GM20431 (cell line): ENCODE results near the gene NPAS1.

Source experiments
- in situ Hi-C: fragments of 300-500 bp; cut with MseI, MboI; formaldehyde crosslinking; loops from one replicate; pipeline ENCODE4 v1.15.0; 2020; ENCODE audit warnings: low sequenced_read_pairs; ENCODE audit not compliant: unreplicated experiment

NPAS1 gene

GRCh38 chr19:47010549-47010948 lies 9.1 kb upstream of the NPAS1 start:
- in situ Hi-C loops = loop anchor here (10.0 kb wide), 1 partner anchor 114 kb away; no protein-coding TSS in a partner anchor

- in situ Hi-C loops = loop anchor here (10.0 kb wide), 1 partner anchor 112 kb away; no protein-coding TSS in a partner anchor
These were observed 7.0 kb upstream of the NPAS1 start for GRCh38 chr19:47012617-47013016.

GRCh38 chr19:47013041-47013517 lies 6.6 kb upstream of the NPAS1 start:
- in situ Hi-C loops = loop anchor here (10.0 kb wide), 1 partner anchor 112 kb away; no protein-coding TSS in a partner anchor

- in situ Hi-C loops = loop anchor here (10.0 kb wide), 1 partner anchor 106 kb away; no protein-coding TSS in a partner anchor
These were observed 714 bp upstream of the NPAS1 start for GRCh38 chr19:47018923-47019322.

GRCh38 chr19:47020132-47020805 lies 632 bp downstream of the NPAS1 start:
- in situ Hi-C loops = no loop called here

- in situ Hi-C loops = no loop called here
These were observed 1.4 kb downstream of the NPAS1 start for GRCh38 chr19:47020992-47021496.

GRCh38 chr19:47021536-47022139 lies 2.0 kb downstream of the NPAS1 start:
- in situ Hi-C loops = no loop called here

GRCh38 chr19:47022140-47022536 lies 2.5 kb downstream of the NPAS1 start:
- in situ Hi-C loops = no loop called here

- in situ Hi-C loops = no loop called here
These were observed 3.2 kb downstream of the NPAS1 start for GRCh38 chr19:47022541-47023447.

GRCh38 chr19:47023448-47023794 lies 3.8 kb downstream of the NPAS1 start:
- in situ Hi-C loops = no loop called here

- in situ Hi-C loops = no loop called here
These were observed 4.9 kb downstream of the NPAS1 start for GRCh38 chr19:47024502-47024901.

GRCh38 chr19:47026156-47026555 lies 6.5 kb downstream of the NPAS1 start:
- in situ Hi-C loops = no loop called here

GRCh38 chr19:47026889-47027288 lies 7.3 kb downstream of the NPAS1 start:
- in situ Hi-C loops = no loop called here

- in situ Hi-C loops = no loop called here
These were observed 8.0 kb downstream of the NPAS1 start for GRCh38 chr19:47027586-47028088.

GRCh38 chr19:47028195-47028601 lies 8.6 kb downstream of the NPAS1 start:
- in situ Hi-C loops = no loop called here

- in situ Hi-C loops = no loop called here
These were observed 12.7 kb downstream of the NPAS1 start for GRCh38 chr19:47032171-47032811.

- in situ Hi-C loops = no loop called here
These were observed 15.8 kb downstream of the NPAS1 start for GRCh38 chr19:47035127-47036096.

GRCh38 chr19:47036097-47036651 lies 16.5 kb downstream of the NPAS1 start:
- in situ Hi-C loops = no loop called here
